Peyer's patch (tissue), 4 donors: ENCODE data around the gene SCYL1. TPM values are rescaled to one million over a fixed set of nuclear protein-coding genes. Genes with fewer than 3 reads are reported as not detected.

Experiments
- DNase-seq, 3 donors: peaks; one replicate each; pipeline ENCODE4 v3.0.0-alpha.2; 2017 to 2019
- H3K27ac ChIP-seq, 4 donors: fragments of 200-600 bp; sonication (generic); one replicate each; pipeline ENCODE4 v1.5.1; 2016 to 2019
- H3K27me3 ChIP-seq, 2 donors: fragments of 200-600 bp; sonication (generic); one replicate each; pipeline ENCODE4 v1.5.1; 2019
- H3K36me3 ChIP-seq, 3 donors: fragments of 200-600 bp; sonication (generic); one replicate each; pipeline ENCODE4 v1.5.1; 2016 to 2019
- H3K4me1 ChIP-seq, 4 donors: fragments of 200-600 bp; sonication (generic); one replicate each; pipeline ENCODE4 v1.5.1; 2016 to 2019
- H3K4me3 ChIP-seq, 4 donors: fragments of 200-600 bp; sonication (generic); 1 replicate in 3 of 4; 2 replicates in 1 of 4; pipeline ENCODE4 v1.5.1; 2016 to 2019; ENCODE audit warnings: mild to moderate bottlenecking in 1 of 4
- H3K9me3 ChIP-seq, 4 donors: fragments of 200-600 bp; sonication (generic); one replicate each; pipeline ENCODE4 v1.5.1; 2016 to 2019; ENCODE audit warnings: mild to moderate bottlenecking in 1 of 4
- POLR2A ChIP-seq, 2 donors: fragments of 450-650 bp; IDR thresholded peaks; one replicate each; pipeline ENCODE4 v1.5.1; 2017; ENCODE audit warnings: antibody characterized with exemption in 2 of 2, mild to moderate bottlenecking in 2 of 2, moderate library complexity in 2 of 2
- total RNA-seq, 4 donors: library from RNA; depleted of rRNA; stranded (reverse); fragments of >200 nt; gene quantifications; one replicate each; pipeline ENCODE4 v1.1.0, GENCODE V29; 2016
- TF ChIP-seq, protein P1 (sequence below), 6 experiments: fragments of 450-650 bp in 4 of 6; fragments of 200-600 bp in 2 of 6; sonication (generic) in 1 of 6; IDR thresholded peaks; one replicate each; pipeline ENCODE4 v1.5.1; 2017 to 2019; ENCODE audit warnings: antibody characterized with exemption in 6 of 6, mild to moderate bottlenecking in 3 of 6, moderate library complexity in 1 of 6

The SCYL1 gene
- total RNA-seq, 4 donors from 2014 or later: 73.4 to 88.1 (median 79.0) TPM

DNA sequence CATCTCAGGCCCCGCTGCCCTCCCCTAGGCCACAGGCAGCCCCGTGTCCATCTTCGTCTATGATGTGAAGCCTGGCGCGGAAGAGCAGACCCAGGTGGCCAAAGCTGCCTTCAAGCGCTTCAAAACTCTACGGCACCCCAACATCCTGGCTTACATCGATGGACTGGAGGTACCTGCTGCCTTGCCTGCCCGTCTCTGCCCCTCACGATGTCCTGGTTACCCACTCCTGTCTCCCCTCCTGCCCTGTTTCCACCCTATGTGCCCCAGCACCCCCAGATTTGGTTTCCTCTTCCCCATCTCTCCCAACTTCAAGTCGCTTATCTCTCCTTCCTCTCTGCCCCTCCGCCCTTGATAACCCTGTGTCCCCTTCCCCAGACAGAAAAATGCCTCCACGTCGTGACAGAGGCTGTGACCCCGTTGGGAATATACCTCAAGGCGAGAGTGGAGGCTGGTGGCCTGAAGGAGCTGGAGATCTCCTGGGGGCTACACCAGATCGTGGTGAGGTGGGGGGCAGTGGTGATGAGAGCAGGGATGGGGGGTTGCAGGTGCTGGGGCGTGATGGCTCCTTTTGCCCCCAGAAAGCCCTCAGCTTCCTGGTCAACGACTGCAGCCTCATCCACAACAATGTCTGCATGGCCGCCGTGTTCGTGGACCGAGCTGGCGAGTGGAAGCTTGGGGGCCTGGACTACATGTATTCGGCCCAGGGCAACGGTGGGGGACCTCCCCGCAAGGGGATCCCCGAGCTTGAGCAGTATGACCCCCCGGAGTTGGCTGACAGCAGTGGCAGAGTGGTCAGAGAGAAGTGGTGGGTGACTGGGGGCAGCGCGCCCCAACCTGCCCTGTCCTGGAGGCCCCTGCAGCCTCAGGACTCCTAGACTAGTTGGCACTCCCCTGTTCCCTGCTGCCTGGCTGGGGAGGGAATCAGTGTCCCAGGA, 930 bp downstream of the SCYL1 start:
- peaks cover 0 to 41% (median 0%) of the 10 kb centered on the region in 3 donors for H3K36me3 ChIP-seq
- peak overlapping the region; percentile 89 to 93 (median 92) for H3K27ac ChIP-seq
- no peaks in the 10 kb centered on the region for H3K9me3 ChIP-seq
- DNase-seq: peak in 1 of 3 donors; percentile 39
- peaks cover 0 to 27% (median 20%) of the 10 kb centered on the region in 4 donors for H3K4me1 ChIP-seq
- peak overlapping the region; percentile 80 to 100 (median 100) for H3K4me3 ChIP-seq
- TF ChIP-seq, protein P1, sequence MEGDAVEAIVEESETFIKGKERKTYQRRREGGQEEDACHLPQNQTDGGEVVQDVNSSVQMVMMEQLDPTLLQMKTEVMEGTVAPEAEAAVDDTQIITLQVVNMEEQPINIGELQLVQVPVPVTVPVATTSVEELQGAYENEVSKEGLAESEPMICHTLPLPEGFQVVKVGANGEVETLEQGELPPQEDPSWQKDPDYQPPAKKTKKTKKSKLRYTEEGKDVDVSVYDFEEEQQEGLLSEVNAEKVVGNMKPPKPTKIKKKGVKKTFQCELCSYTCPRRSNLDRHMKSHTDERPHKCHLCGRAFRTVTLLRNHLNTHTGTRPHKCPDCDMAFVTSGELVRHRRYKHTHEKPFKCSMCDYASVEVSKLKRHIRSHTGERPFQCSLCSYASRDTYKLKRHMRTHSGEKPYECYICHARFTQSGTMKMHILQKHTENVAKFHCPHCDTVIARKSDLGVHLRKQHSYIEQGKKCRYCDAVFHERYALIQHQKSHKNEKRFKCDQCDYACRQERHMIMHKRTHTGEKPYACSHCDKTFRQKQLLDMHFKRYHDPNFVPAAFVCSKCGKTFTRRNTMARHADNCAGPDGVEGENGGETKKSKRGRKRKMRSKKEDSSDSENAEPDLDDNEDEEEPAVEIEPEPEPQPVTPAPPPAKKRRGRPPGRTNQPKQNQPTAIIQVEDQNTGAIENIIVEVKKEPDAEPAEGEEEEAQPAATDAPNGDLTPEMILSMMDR (IDR thresholded peaks at IDR 0.05): no peak
- no peak for TF ChIP-seq POLR2A (IDR thresholded peaks at IDR 0.05)
- no peaks in the 10 kb centered on the region for H3K27me3 ChIP-seq

DNA sequence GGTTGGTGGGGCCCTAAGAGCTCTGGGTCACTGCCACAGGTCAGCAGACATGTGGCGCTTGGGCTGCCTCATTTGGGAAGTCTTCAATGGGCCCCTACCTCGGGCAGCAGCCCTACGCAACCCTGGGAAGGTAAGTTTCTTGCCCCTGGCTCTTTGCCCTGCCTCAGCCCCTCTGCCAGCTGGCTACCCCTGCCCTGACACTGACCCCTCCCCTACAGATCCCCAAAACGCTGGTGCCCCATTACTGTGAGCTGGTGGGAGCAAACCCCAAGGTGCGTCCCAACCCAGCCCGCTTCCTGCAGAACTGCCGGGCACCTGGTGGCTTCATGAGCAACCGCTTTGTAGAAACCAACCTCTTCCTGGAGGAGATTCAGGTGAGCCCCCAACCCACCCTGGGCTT, 1.9 kb downstream of the SCYL1 start:
- Histone ChIP-seq H3K9me3 (no peaks in the 10 kb centered on the region), H3K4me1 (peaks cover 0 to 27% (median 20%) of the 10 kb centered on the region in 4 donors), H3K36me3 (peaks cover 0 to 50% (median 0%) of the 10 kb centered on the region in 3 donors), H3K27ac (no peak overlapping the region), H3K27me3 (no peaks in the 10 kb centered on the region), H3K4me3 (no peak overlapping the region)
- DNase-seq: peak in 1 of 3 donors; percentile 42
- TF ChIP-seq POLR2A (IDR thresholded peaks at IDR 0.05): no peak
- TF ChIP-seq, protein P1 (IDR thresholded peaks at IDR 0.05): no peak

DNA sequence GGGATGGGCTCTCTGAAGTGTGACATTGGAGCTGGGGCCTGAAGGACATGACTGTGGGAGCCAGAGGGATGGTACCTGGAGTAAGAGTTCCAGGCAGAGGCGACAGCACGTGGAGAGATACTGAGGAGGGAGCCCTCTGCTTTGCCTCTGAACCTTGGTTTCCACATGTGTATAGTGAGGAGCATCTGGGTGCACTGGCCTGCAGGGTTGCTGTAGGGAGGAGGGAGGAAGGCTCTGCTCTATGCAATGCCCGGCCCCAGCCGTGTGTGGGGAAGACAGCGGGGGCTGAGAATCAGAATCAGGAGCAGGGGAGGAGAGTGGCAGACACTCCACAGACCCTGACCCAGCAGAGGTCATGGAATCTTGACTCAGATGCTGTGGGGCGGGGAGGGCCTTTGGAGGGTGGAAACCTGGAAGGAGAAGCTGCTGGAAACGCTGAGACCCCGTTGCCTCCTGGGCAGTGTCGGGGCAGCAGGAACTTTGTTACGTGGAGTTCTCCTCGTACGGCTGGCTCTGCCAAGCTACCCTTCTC, 4.0 kb downstream of the SCYL1 start:
- Histone ChIP-seq H3K9me3 (no peaks in the 10 kb centered on the region), H3K4me1 (peaks cover 0 to 24% (median 19%) of the 10 kb centered on the region in 4 donors), H3K27me3 (no peaks in the 10 kb centered on the region), H3K36me3 (peaks cover 0 to 71% (median 0%) of the 10 kb centered on the region in 3 donors), H3K4me3 (no peak overlapping the region), H3K27ac (no peak overlapping the region)
- DNase-seq: no peak
- TF ChIP-seq POLR2A (IDR thresholded peaks at IDR 0.05): no peak
- TF ChIP-seq, protein P1 (IDR thresholded peaks at IDR 0.05): no peak

DNA sequence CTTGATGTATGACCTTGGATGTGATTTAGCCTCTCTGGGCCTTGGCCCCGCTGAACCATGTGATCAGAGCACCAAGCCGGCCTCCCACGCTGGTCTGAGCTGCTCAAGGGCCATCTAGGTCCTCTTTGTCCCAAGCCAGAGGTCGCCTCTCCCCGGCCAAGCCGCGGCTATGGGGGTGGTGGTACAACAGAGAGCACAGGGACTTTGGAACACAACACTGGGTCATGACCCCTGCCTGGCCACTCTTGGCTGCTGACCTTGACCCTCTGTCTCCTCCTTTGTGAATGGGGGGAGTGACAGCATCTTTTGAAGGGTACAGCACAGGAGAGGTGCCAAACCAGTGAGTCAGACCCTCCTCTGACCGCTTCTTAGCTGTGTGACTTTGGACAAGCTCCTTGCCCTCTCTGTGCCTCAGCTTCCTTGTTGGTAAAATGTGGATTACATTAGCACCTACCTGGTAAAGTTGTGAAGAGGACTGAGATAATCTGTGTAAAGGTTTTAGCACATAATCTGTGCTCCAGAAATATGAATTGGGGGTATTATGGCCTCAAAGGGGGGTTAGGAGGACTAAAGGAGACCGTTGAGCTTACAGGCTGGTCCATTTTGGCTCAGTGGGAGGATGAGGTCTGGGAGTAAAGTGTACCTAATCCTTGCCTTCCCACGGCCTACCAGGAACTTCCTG, 4.7 kb downstream of the SCYL1 start:
- no peaks in the 10 kb centered on the region for H3K9me3 ChIP-seq
- TF ChIP-seq, protein P1 (IDR thresholded peaks at IDR 0.05): no peak
- peaks cover 0 to 71% (median 0%) of the 10 kb centered on the region in 3 donors for H3K36me3 ChIP-seq
- H3K4me3 ChIP-seq: no peak overlapping the region
- DNase-seq: no peak
- peaks cover 0 to 17% (median 12%) of the 10 kb centered on the region in 4 donors for H3K4me1 ChIP-seq
- no peak overlapping the region for H3K27ac ChIP-seq
- H3K27me3 ChIP-seq: no peaks in the 10 kb centered on the region

DNA sequence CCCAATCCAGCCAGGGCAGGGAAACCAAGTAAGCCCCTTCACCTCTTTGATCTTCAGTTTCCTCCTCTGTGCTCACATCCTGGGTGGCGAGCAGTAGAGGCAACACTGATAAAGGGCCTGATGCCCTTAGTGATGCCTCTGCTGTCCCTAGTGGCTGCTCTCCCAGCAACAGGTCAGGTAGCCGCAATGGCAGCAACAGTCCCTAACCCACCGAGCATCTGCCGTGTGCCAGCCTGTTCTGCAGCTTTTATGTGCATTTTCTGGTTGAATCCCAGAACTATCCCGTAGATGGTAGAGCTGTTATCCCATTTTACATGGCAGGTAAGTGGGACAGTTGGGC, 5.2 kb downstream of the SCYL1 start:
- no peak for TF ChIP-seq POLR2A (IDR thresholded peaks at IDR 0.05)
- TF ChIP-seq, protein P1 (IDR thresholded peaks at IDR 0.05): no peak
- H3K27me3 ChIP-seq: no peaks in the 10 kb centered on the region
- no peak overlapping the region for H3K4me3 ChIP-seq
- H3K27ac ChIP-seq: no peak overlapping the region
- DNase-seq: no peak
- H3K9me3 ChIP-seq: no peaks in the 10 kb centered on the region
- H3K4me1 ChIP-seq: peaks cover 0 to 17% (median 12%) of the 10 kb centered on the region in 4 donors
- H3K36me3 ChIP-seq: peaks cover 0 to 76% (median 0%) of the 10 kb centered on the region in 3 donors
